ENCODE data around the gene RAB36. TPM values are rescaled to one million over a fixed set of nuclear protein-coding genes. Genes with fewer than 3 reads are reported as not detected.

RAB36 gene
- total RNA-seq, 3 donors from 2014 or later: 0.47 to 0.61 (median 0.49) TPM

GRCh38 chr22:23122216-23122957 lies 22.9 kb upstream of the RAB36 start:
- Mint-ChIP-seq H3K4me3 (no peak overlapping the region), H3K4me1 (ENCODE audit: low read depth) (peaks cover 16% of the 10 kb centered on the region), H3K9me3 (no peaks in the 10 kb centered on the region), H3K27me3 (ENCODE audit: low read depth) (no peaks in the 10 kb centered on the region), H3K36me3 (ENCODE audit: insufficient read depth) (no peaks in the 10 kb centered on the region)
- ATAC-seq: no peak
- DNase-seq: no peak

- no peaks in the 10 kb centered on the region for H3K9me3 Mint-ChIP-seq
- H3K27me3 Mint-ChIP-seq (ENCODE audit: low read depth): no peaks in the 10 kb centered on the region
- peaks cover 16% of the 10 kb centered on the region for H3K4me1 Mint-ChIP-seq (ENCODE audit: low read depth)
- H3K36me3 Mint-ChIP-seq (ENCODE audit: insufficient read depth): no peaks in the 10 kb centered on the region
- ATAC-seq (no peak), DNase-seq (no peak)
- no peak overlapping the region for H3K4me3 Mint-ChIP-seq
Measured at GRCh38 chr22:23122992-23123803, 22.1 kb upstream of the RAB36 start.

GRCh38 chr22:23123804-23124254 lies 21.4 kb upstream of the RAB36 start:
- Mint-ChIP-seq H3K4me3 (no peak overlapping the region), H3K27me3 (ENCODE audit: low read depth) (no peaks in the 10 kb centered on the region), H3K9me3 (no peaks in the 10 kb centered on the region), H3K4me1 (ENCODE audit: low read depth) (peaks cover 19% of the 10 kb centered on the region), H3K36me3 (ENCODE audit: insufficient read depth) (no peaks in the 10 kb centered on the region)
- ATAC-seq (no peak), DNase-seq (no peak)

GRCh38 chr22:23124611-23125511 lies 20.4 kb upstream of the RAB36 start:
- Mint-ChIP-seq H3K9me3 (no peaks in the 10 kb centered on the region), H3K27me3 (ENCODE audit: low read depth) (no peaks in the 10 kb centered on the region), H3K4me3 (no peak overlapping the region), H3K36me3 (ENCODE audit: insufficient read depth) (no peaks in the 10 kb centered on the region), H3K4me1 (ENCODE audit: low read depth) (peaks cover 12% of the 10 kb centered on the region)
- no peak for ATAC-seq
- DNase-seq: no peak

- DNase-seq (no peak), ATAC-seq (no peak)
- H3K4me1 Mint-ChIP-seq (ENCODE audit: low read depth): peaks cover 5% of the 10 kb centered on the region
- no peaks in the 10 kb centered on the region for H3K27me3 Mint-ChIP-seq (ENCODE audit: low read depth)
- H3K36me3 Mint-ChIP-seq (ENCODE audit: insufficient read depth): no peaks in the 10 kb centered on the region
- no peaks in the 10 kb centered on the region for H3K9me3 Mint-ChIP-seq
- no peak overlapping the region for H3K4me3 Mint-ChIP-seq
Measured at GRCh38 chr22:23125512-23126103, 19.7 kb upstream of the RAB36 start.

GRCh38 chr22:23126165-23127054 lies 18.9 kb upstream of the RAB36 start:
- H3K4me3 Mint-ChIP-seq: no peak overlapping the region
- H3K4me1 Mint-ChIP-seq (ENCODE audit: low read depth): peaks cover 4% of the 10 kb centered on the region
- DNase-seq (no peak), ATAC-seq (no peak)
- H3K36me3 Mint-ChIP-seq (ENCODE audit: insufficient read depth): no peaks in the 10 kb centered on the region
- H3K27me3 Mint-ChIP-seq (ENCODE audit: low read depth): no peaks in the 10 kb centered on the region
- H3K9me3 Mint-ChIP-seq: no peaks in the 10 kb centered on the region

GRCh38 chr22:23127055-23127756 lies 18.1 kb upstream of the RAB36 start:
- peaks cover 4% of the 10 kb centered on the region for H3K4me1 Mint-ChIP-seq (ENCODE audit: low read depth)
- H3K27me3 Mint-ChIP-seq (ENCODE audit: low read depth): no peaks in the 10 kb centered on the region
- H3K4me3 Mint-ChIP-seq: no peak overlapping the region
- H3K9me3 Mint-ChIP-seq: no peaks in the 10 kb centered on the region
- no peaks in the 10 kb centered on the region for H3K36me3 Mint-ChIP-seq (ENCODE audit: insufficient read depth)
- no peak for ATAC-seq
- no peak for DNase-seq

- H3K4me3 Mint-ChIP-seq: no peak overlapping the region
- no peaks in the 10 kb centered on the region for H3K27me3 Mint-ChIP-seq (ENCODE audit: low read depth)
- peaks cover 4% of the 10 kb centered on the region for H3K4me1 Mint-ChIP-seq (ENCODE audit: low read depth)
- no peaks in the 10 kb centered on the region for H3K9me3 Mint-ChIP-seq
- no peak for DNase-seq
- no peaks in the 10 kb centered on the region for H3K36me3 Mint-ChIP-seq (ENCODE audit: insufficient read depth)
- no peak for ATAC-seq
Measured at GRCh38 chr22:23127788-23128187, 17.5 kb upstream of the RAB36 start.

GRCh38 chr22:23128269-23129108 lies 16.8 kb upstream of the RAB36 start:
- DNase-seq (peak; percentile 75), ATAC-seq (peak; percentile 91 to 92)
- H3K36me3 Mint-ChIP-seq (ENCODE audit: insufficient read depth): no peaks in the 10 kb centered on the region
- no peaks in the 10 kb centered on the region for H3K27me3 Mint-ChIP-seq (ENCODE audit: low read depth)
- no peak overlapping the region for H3K4me3 Mint-ChIP-seq
- no peaks in the 10 kb centered on the region for H3K9me3 Mint-ChIP-seq
- peaks cover 4% of the 10 kb centered on the region for H3K4me1 Mint-ChIP-seq (ENCODE audit: low read depth)

- DNase-seq (no peak), ATAC-seq (no peak)
- H3K4me3 Mint-ChIP-seq: no peak overlapping the region
- no peaks in the 10 kb centered on the region for H3K9me3 Mint-ChIP-seq
- H3K36me3 Mint-ChIP-seq (ENCODE audit: insufficient read depth): no peaks in the 10 kb centered on the region
- H3K4me1 Mint-ChIP-seq (ENCODE audit: low read depth): peaks cover 4% of the 10 kb centered on the region
- H3K27me3 Mint-ChIP-seq (ENCODE audit: low read depth): no peaks in the 10 kb centered on the region
Measured at GRCh38 chr22:23129149-23129548, 16.1 kb upstream of the RAB36 start.

- H3K4me3 Mint-ChIP-seq: no peak overlapping the region
- H3K27me3 Mint-ChIP-seq (ENCODE audit: low read depth): no peaks in the 10 kb centered on the region
- H3K36me3 Mint-ChIP-seq (ENCODE audit: insufficient read depth): no peaks in the 10 kb centered on the region
- ATAC-seq (no peak), DNase-seq (no peak)
- peaks cover 4% of the 10 kb centered on the region for H3K4me1 Mint-ChIP-seq (ENCODE audit: low read depth)
- H3K9me3 Mint-ChIP-seq: no peaks in the 10 kb centered on the region
Measured at GRCh38 chr22:23130697-23131096, 14.6 kb upstream of the RAB36 start.

GRCh38 chr22:23131931-23132330 lies 13.3 kb upstream of the RAB36 start:
- Mint-ChIP-seq H3K4me3 (no peak overlapping the region), H3K36me3 (ENCODE audit: insufficient read depth) (no peaks in the 10 kb centered on the region), H3K27me3 (ENCODE audit: low read depth) (no peaks in the 10 kb centered on the region), H3K9me3 (no peaks in the 10 kb centered on the region), H3K4me1 (ENCODE audit: low read depth) (peaks cover 12% of the 10 kb centered on the region)
- ATAC-seq: no peak
- no peak for DNase-seq

All from activated T-cell treated with anti-CD3 and anti-CD28 coated beads, Interleukin-2, amount 50 U/mL, for 4 hours (primary cell).